ENCODE results near the gene TOE1. TPM values are rescaled to one million over a fixed set of nuclear protein-coding genes. Genes with fewer than 3 reads are reported as not detected.
A peak's percentile ranks its signal among the peaks of the same experiment; 100 is the strongest.

The TOE1 gene
- total and polyA plus RNA-seq, 11 donors: 2.2 to 7.9 (median 3.7) TPM

DNA sequence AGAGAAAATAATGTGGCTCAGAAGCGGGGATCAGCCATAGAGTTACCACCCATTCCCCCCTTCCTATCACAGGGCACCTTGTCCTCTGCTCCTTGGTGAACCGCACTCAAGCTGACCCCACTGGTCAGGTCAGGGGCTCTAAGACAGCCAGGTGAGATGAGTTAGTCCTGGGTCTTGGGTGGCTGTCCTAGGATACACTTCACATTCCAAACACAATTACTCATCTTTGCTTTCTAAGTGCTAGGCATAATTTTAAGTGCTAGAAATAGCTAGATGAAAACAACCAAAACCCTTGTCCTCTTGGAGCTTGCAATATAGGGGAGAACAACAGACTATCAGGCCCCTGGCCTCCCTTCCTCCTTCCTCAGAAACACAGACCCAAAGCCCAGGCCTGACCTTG, 8.1 kb downstream of the TOE1 start:
- Histone ChIP-seq H3K9me3 (no peaks in the 10 kb centered on the region), H3K27me3 (no peaks in the 10 kb centered on the region), H3K36me3 (peaks cover 0 to 35% (median 27%) of the 10 kb centered on the region in 9 donors), H3K4me3 (no peak overlapping the region), H3K27ac (peak overlapping the region; percentile 18 to 76 (median 62)), H3K4me1 (peaks cover 11 to 26% (median 18%) of the 10 kb centered on the region in 12 donors)
- TF ChIP-seq POLR2A (IDR thresholded peaks at IDR 0.05) (no peak), CTCF (IDR thresholded peaks at IDR 0.05) (no peak)
- intact Hi-C loops (cut with DNase I): no loop called here
- 92 to 100% (median 97%) methylated on average over 2 of the region's 2 CpGs for WGBS, 4 donors
- no peak for DNase-seq
- no peak for ATAC-seq

DNA sequence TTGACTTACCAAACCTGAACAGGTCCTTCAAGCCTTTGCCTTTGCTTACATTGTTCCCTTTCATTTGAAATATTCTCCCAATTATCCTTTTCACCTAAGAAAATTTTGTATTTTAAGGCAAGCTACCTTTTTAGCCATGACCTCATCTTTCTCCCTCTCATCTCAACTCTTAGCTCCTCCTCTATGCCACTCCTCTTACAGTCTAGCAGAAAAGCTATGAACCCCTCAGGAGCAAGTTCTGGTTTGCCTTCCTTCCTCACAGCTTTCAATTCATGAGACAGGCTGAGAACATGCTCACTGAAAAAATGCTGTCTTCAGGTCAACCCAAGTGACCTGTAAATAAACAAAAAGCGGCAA, 8.6 kb downstream of the TOE1 start:
- Histone ChIP-seq H3K27ac (peak overlapping the region; percentile 18 to 76 (median 66)), H3K4me1 (peaks cover 11 to 26% (median 18%) of the 10 kb centered on the region in 12 donors), H3K4me3 (no peak overlapping the region), H3K27me3 (no peaks in the 10 kb centered on the region), H3K9me3 (no peaks in the 10 kb centered on the region), H3K36me3 (peaks cover 0 to 30% (median 22%) of the 10 kb centered on the region in 9 donors)
- 21 to 27% (median 22%) methylated on average over 1 of the region's 1 CpG for WGBS, 4 donors
- DNase-seq (no peak), ATAC-seq (peak in 3 of 4 donors; percentile 9 to 30 (median 25))
- TF ChIP-seq POLR2A (IDR thresholded peaks at IDR 0.05): no peak
- TF ChIP-seq CTCF (IDR thresholded peaks at IDR 0.05): no peak
- intact Hi-C loops (cut with DNase I): no loop called here

DNA sequence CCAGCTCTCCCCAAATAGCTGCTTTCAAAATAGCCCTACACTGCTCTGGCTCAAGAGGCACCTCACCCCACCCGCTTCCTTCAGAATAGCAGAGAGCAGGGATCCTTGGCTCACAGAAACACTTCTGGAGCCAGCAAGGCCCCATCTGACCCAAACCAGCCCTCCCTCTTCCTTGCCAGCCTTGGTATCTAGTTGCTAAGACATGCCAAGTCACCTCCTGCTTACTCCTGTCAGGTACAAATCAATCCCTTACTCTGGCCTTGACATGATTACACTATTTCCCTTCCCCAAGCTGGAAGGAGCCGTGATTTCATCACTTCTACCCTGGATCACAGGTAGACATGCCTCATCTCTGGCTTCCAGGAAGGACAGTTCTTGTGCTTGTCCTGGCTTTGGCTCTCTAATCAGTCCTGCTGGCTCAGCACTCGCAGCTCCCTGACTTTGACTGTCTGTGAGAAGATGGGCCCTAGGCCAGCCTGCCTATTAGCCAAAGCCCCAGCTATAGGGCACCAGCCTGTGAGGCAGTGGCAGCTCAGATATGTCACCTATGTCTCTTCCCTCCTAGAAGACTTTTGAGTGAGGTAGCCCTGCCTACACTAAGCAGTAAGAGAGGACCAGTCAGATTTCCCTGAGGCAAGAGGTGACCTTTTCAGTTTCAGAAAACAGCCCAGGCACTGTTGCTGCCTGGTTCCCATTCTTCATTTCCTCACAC, 9.2 kb downstream of the TOE1 start:
- no peaks in the 10 kb centered on the region for H3K27me3 ChIP-seq
- no peak overlapping the region for H3K4me3 ChIP-seq
- no peaks in the 10 kb centered on the region for H3K9me3 ChIP-seq
- DNase-seq: peak in 1 of 5 donors; percentile 67
- peak; percentile 68 to 81 (median 78) for ATAC-seq
- H3K27ac ChIP-seq: peak overlapping the region in 11 of 12 donors; percentile 38 to 76 (median 66)
- H3K4me1 ChIP-seq: peaks cover 11 to 26% (median 18%) of the 10 kb centered on the region in 12 donors
- no peak for TF ChIP-seq POLR2A (IDR thresholded peaks at IDR 0.05)
- TF ChIP-seq CTCF (IDR thresholded peaks at IDR 0.05): no peak
- H3K36me3 ChIP-seq: peaks cover 0 to 24% (median 16%) of the 10 kb centered on the region in 9 donors
- 24 to 44% (median 29%) methylated on average over 3 of the region's 3 CpGs for WGBS, 4 donors
- intact Hi-C loops (cut with DNase I): no loop called here

- Histone ChIP-seq H3K36me3 (peaks cover 0 to under 1% (median 0%) of the 10 kb centered on the region in 9 donors), H3K27ac (no peak overlapping the region), H3K4me1 (peaks cover 11 to 26% (median 18%) of the 10 kb centered on the region in 12 donors), H3K4me3 (no peak overlapping the region), H3K9me3 (no peaks in the 10 kb centered on the region), H3K27me3 (no peaks in the 10 kb centered on the region)
- no peak for TF ChIP-seq CTCF (IDR thresholded peaks at IDR 0.05)
- TF ChIP-seq POLR2A (IDR thresholded peaks at IDR 0.05): no peak
- ATAC-seq: no peak
- no peak for DNase-seq
- 78 to 84% (median 82%) methylated on average over 5 of the region's 5 CpGs for WGBS, 4 donors
- intact Hi-C loops (cut with DNase I): no loop called here
Measured at GRCh38 chr1:45351508-45351907, 11.5 kb downstream of the TOE1 start.

Data from heart left ventricle (tissue), 16 donors.